Mesendoderm (in vitro differentiated cells): Measurements from ENCODE around the gene C5.

Source experiments
- DNase-seq: peaks from one replicate; pipeline ENCODE4 v3.0.0; 2013
- H2AK5ac ChIP-seq: 2 replicates; pipeline ENCODE4 v1.6.1; 2013; ENCODE audit warnings: low read length, inconsistent platforms
- H2BK120ac ChIP-seq: 2 replicates; pipeline ENCODE4 v1.6.1; 2013; ENCODE audit warnings: low read depth, mild to moderate bottlenecking, low read length, moderate library complexity, mixed read lengths
- H2BK15ac ChIP-seq: replicated peaks from 2 replicates; pipeline ENCODE4 v1.6.1; 2013; ENCODE audit warnings: low read depth, mild to moderate bottlenecking, moderate library complexity
- H2BK5ac ChIP-seq: 2 replicates; pipeline ENCODE4 v1.6.1; 2013; ENCODE audit warnings: low read length, inconsistent platforms
- H3K18ac ChIP-seq: 2 replicates; pipeline ENCODE4 v1.6.1; 2013; ENCODE audit warnings: mild to moderate bottlenecking, low read length, mixed read lengths
- H3K23ac ChIP-seq: one replicate; pipeline ENCODE4 v1.6.1; 2013; ENCODE audit warnings: low read length
- H3K27ac ChIP-seq: 2 replicates; pipeline ENCODE4 v1.5.1; 2013; ENCODE audit warnings: low read depth, mild to moderate bottlenecking, inconsistent platforms, low read length, moderate library complexity
- H3K27me3 ChIP-seq: 2 replicates; pipeline ENCODE4 v1.6.1; 2013; ENCODE audit warnings: low read length, control low read depth, mild to moderate bottlenecking, inconsistent platforms; ENCODE audit not compliant: insufficient read depth, poor library complexity
- H3K36me3 ChIP-seq: 2 replicates; pipeline ENCODE4 v1.6.1; 2013; ENCODE audit warnings: low read length, inconsistent platforms; ENCODE audit not compliant: control insufficient read depth, insufficient read depth
- H3K4ac ChIP-seq: one replicate; pipeline ENCODE4 v1.6.1; 2013; ENCODE audit warnings: low read depth, mild to moderate bottlenecking, low read length, moderate library complexity
- H3K4me1 ChIP-seq: 2 replicates; pipeline ENCODE4 v1.6.1; 2013; ENCODE audit warnings: low read depth, low read length, inconsistent platforms; ENCODE audit not compliant: control insufficient read depth
- H3K4me2 ChIP-seq: 2 replicates; pipeline ENCODE4 v1.6.1; 2013; ENCODE audit warnings: low read length
- H3K4me3 ChIP-seq: 2 replicates; pipeline ENCODE4 v1.5.1; 2013; ENCODE audit warnings: mild to moderate bottlenecking, low read length
- H3K56ac ChIP-seq: one replicate; pipeline ENCODE4 v1.6.1; 2013; ENCODE audit warnings: low read length
- H3K79me1 ChIP-seq: 2 replicates; pipeline ENCODE4 v1.6.1; 2013; ENCODE audit warnings: low read length, inconsistent platforms
- H3K79me2 ChIP-seq: 2 replicates; pipeline ENCODE4 v1.6.1; 2013; ENCODE audit warnings: mild to moderate bottlenecking, low read length; ENCODE audit not compliant: control insufficient read depth, insufficient read depth
- H3K9ac ChIP-seq: 2 replicates; pipeline ENCODE4 v1.6.1; 2013; ENCODE audit warnings: low read length, inconsistent platforms
- H4K5ac ChIP-seq: one replicate; pipeline ENCODE4 v1.6.1; 2013; ENCODE audit warnings: low read length
- H4K8ac ChIP-seq: one replicate; pipeline ENCODE4 v1.6.1; 2013; ENCODE audit warnings: low read depth, mild to moderate bottlenecking, control low read depth, low read length, moderate library complexity
- WGBS: extraction: QIAGEN DNeasy Blood & Tissue Kit; methylation state at CpG from one replicate; pipeline ENCODE4 v1.1.7; 2013; ENCODE audit warnings: low lambda C conversion rate, missing lambda C conversion rate; ENCODE audit not compliant: insufficient coverage; ENCODE audit errors: extremely low coverage; 5-methylcytosine and 5-hydroxymethylcytosine counted together

C5 gene

GRCh38 chr9:121085661-121086060 lies 35.6 kb upstream of the C5 start:
- Histone ChIP-seq H4K8ac (no peak overlapping the region), H3K18ac (no peak overlapping the region), H2BK15ac (no peak overlapping the region), H2BK5ac (no peak overlapping the region), H3K9ac (no peak overlapping the region), H2AK5ac (no peak overlapping the region), H3K56ac (no peak overlapping the region), H3K79me2 (no peaks in the 10 kb centered on the region), H3K4me3 (no peak overlapping the region), H3K4me2 (no peak overlapping the region), H3K79me1 (no peaks in the 10 kb centered on the region), H3K4ac (no peak overlapping the region), H3K27ac (no peak overlapping the region), H2BK120ac (no peak overlapping the region), H3K23ac (no peak overlapping the region), H3K36me3 (no peaks in the 10 kb centered on the region), H3K4me1 (no peaks in the 10 kb centered on the region), H4K5ac (no peak overlapping the region), H3K27me3 (no peaks in the 10 kb centered on the region)
- DNase-seq, result no peak
- WGBS, result no CpG with 5 or more reads among the region's 1 CpG

- no peak overlapping the region for H3K4me2 ChIP-seq
- H2BK120ac ChIP-seq, result no peak overlapping the region
- no peaks in the 10 kb centered on the region for H3K79me1 ChIP-seq
- H4K5ac ChIP-seq, result no peak overlapping the region
- no peak overlapping the region for H3K9ac ChIP-seq
- H3K4me1 ChIP-seq, result no peaks in the 10 kb centered on the region
- H3K23ac ChIP-seq, result no peak overlapping the region
- no peak for DNase-seq
- H2AK5ac ChIP-seq, result no peak overlapping the region
- no peaks in the 10 kb centered on the region for H3K27me3 ChIP-seq
- H3K4me3 ChIP-seq, result no peak overlapping the region
- H2BK5ac ChIP-seq, result no peak overlapping the region
- WGBS, result no CpG with 5 or more reads among the region's 1 CpG
- H3K36me3 ChIP-seq, result no peaks in the 10 kb centered on the region
- H3K79me2 ChIP-seq, result no peaks in the 10 kb centered on the region
- no peak overlapping the region for H3K18ac ChIP-seq
- no peak overlapping the region for H3K56ac ChIP-seq
- no peak overlapping the region for H4K8ac ChIP-seq
- no peak overlapping the region for H2BK15ac ChIP-seq
- H3K4ac ChIP-seq, result no peak overlapping the region
- H3K27ac ChIP-seq, result no peak overlapping the region
Observed at GRCh38 chr9:121082075-121082474, 32.0 kb upstream of the C5 start.

- Histone ChIP-seq H2BK120ac (no peak overlapping the region), H3K27ac (peak overlapping the region; percentile 14), H3K23ac (no peak overlapping the region), H2BK5ac (peak overlapping the region; percentile 9), H3K18ac (no peak overlapping the region), H4K8ac (no peak overlapping the region), H2BK15ac (no peak overlapping the region), H3K9ac (peak overlapping the region; percentile 88), H3K4me3 (peak overlapping the region; percentile 82), H3K36me3 (no peaks in the 10 kb centered on the region), H3K79me1 (no peaks in the 10 kb centered on the region), H3K4me2 (peak overlapping the region; percentile 100), H3K79me2 (no peaks in the 10 kb centered on the region), H3K4ac (no peak overlapping the region), H2AK5ac (no peak overlapping the region), H4K5ac (no peak overlapping the region), H3K27me3 (no peaks in the 10 kb centered on the region), H3K4me1 (no peaks in the 10 kb centered on the region), H3K56ac (peak overlapping the region; percentile 92)
- WGBS, result no CpG with 5 or more reads among the region's 19 CpGs
- peak; percentile 65 for DNase-seq
Observed at GRCh38 chr9:121075251-121076036, 25.4 kb upstream of the C5 start.

- peak within 1 kb of the TSS; percentile 91 for H2BK5ac ChIP-seq
- H3K56ac ChIP-seq, result peak within 1 kb of the TSS; percentile 92
- H4K8ac ChIP-seq, result no peak within 1 kb of the TSS
- DNase-seq, result peak; percentile 95
- no peak within 1 kb of the TSS for H2AK5ac ChIP-seq
- H3K79me1 ChIP-seq, result no peaks in the 10 kb centered on the region
- no peaks in the 10 kb centered on the region for H3K27me3 ChIP-seq
- H2BK15ac ChIP-seq, result no peak within 1 kb of the TSS
- no peak within 1 kb of the TSS for H4K5ac ChIP-seq
- H3K4me2 ChIP-seq, result peak within 1 kb of the TSS; percentile 100
- H2BK120ac ChIP-seq, result no peak within 1 kb of the TSS
- peak within 1 kb of the TSS; percentile 88 for H3K9ac ChIP-seq
- H3K36me3 ChIP-seq, result no peaks in the 10 kb centered on the region
- no peak within 1 kb of the TSS for H3K4ac ChIP-seq
- WGBS, result no CpG with 5 or more reads among the region's 85 CpGs
- H3K27ac ChIP-seq, result peak within 1 kb of the TSS; percentile 78
- peak within 1 kb of the TSS; percentile 19 for H3K18ac ChIP-seq
- H3K4me3 ChIP-seq, result peak within 1 kb of the TSS; percentile 82
- no peaks in the 10 kb centered on the region for H3K4me1 ChIP-seq
- no peaks in the 10 kb centered on the region for H3K79me2 ChIP-seq
- no peak within 1 kb of the TSS for H3K23ac ChIP-seq
Observed at GRCh38 chr9:121074370-121075250, 24.5 kb upstream of the C5 start, which contains the start of gene CNTRL. Gene CNTRL (plus strand): TSS chr9:121074955. CDS start chr9:121088327, 13,372 bp downstream.

GRCh38 chr9:121073038-121073437 lies 23.0 kb upstream of the C5 start:
- H2BK120ac ChIP-seq, result no peak overlapping the region
- no peak overlapping the region for H2AK5ac ChIP-seq
- H3K79me2 ChIP-seq, result no peaks in the 10 kb centered on the region
- no peak overlapping the region for H3K4ac ChIP-seq
- no peak for DNase-seq
- H3K27ac ChIP-seq, result no peak overlapping the region
- WGBS, result no CpG with 5 or more reads among the region's 4 CpGs
- no peaks in the 10 kb centered on the region for H3K79me1 ChIP-seq
- no peak overlapping the region for H4K5ac ChIP-seq
- H3K27me3 ChIP-seq, result no peaks in the 10 kb centered on the region
- no peak overlapping the region for H3K9ac ChIP-seq
- no peak overlapping the region for H3K18ac ChIP-seq
- no peak overlapping the region for H2BK15ac ChIP-seq
- no peak overlapping the region for H3K56ac ChIP-seq
- no peaks in the 10 kb centered on the region for H3K4me1 ChIP-seq
- H2BK5ac ChIP-seq, result no peak overlapping the region
- no peak overlapping the region for H3K23ac ChIP-seq
- H3K4me3 ChIP-seq, result no peak overlapping the region
- no peak overlapping the region for H3K4me2 ChIP-seq
- H3K36me3 ChIP-seq, result no peaks in the 10 kb centered on the region
- H4K8ac ChIP-seq, result no peak overlapping the region
